A549 (cell line): ENCODE measurements around the gene C16orf89. TPM values are rescaled to one million over a fixed set of nuclear protein-coding genes. Genes with fewer than 3 reads are reported as not detected.

Source experiments
- ATAC-seq, 2 experiments: fragments of 200-7000 bp in 1 of 2; fragments of >200 bp in 1 of 2; cut with Nextera tagmentation in 1 of 2; cut with Tn5 transposase in 1 of 2; 3 replicates each; pipeline versions ENCODE4 v1.8.0 to v1.9.1; 2018 to 2020; ENCODE audit warnings: mild to moderate bottlenecking in 1 of 2, moderate library complexity in 1 of 2
- CTCF ChIA-PET: fragments of 300-600 bp; sonication (Branson Sonifier 250); formaldehyde crosslinking; extraction: SDS; loops from one replicate; lab custom pipeline; 2021; ENCODE audit warnings: antibody characterized with exemption, inconsistent platforms; lab: Yijun Ruan, JAX
- POLR2A ChIA-PET: fragments of 350-600 bp; formaldehyde crosslinking; extraction: SDS; loops from one replicate; lab custom pipeline; 2021; ENCODE audit warnings: antibody characterized with exemption, inconsistent platforms; lab: Yijun Ruan, JAX
- DNase-seq, 2 experiments: peaks; one replicate each; pipeline versions ENCODE4 v3.0.0 to v3.0.0-alpha.2; 2011 to 2016; ENCODE audit warnings: low read depth in 1 of 2, low spot score in 1 of 2
- FAIRE-seq: peaks from 2 replicates; lab custom pipeline; 2011; peaks lifted over from hg19 to GRCh38; lab: Jason Lieb, UNC
- H3K27ac ChIP-seq, 2 experiments: fragments of >200 bp; sonication (Bioruptor Twin); formaldehyde crosslinking; 3 replicates each; pipeline ENCODE4 v1.5.1; 2016 to 2017
- H3K4me1 ChIP-seq: fragments of >200 bp; sonication (Bioruptor Twin); formaldehyde crosslinking; 3 replicates; pipeline ENCODE4 v1.6.1; 2016
- H3K4me2 ChIP-seq: fragments of >200 bp; sonication (Bioruptor Twin); formaldehyde crosslinking; 3 replicates; pipeline ENCODE4 v1.6.1; 2016
- H3K4me3 ChIP-seq: fragments of >200 bp; sonication (Bioruptor Twin); formaldehyde crosslinking; 3 replicates; pipeline ENCODE4 v1.5.1; 2016
- H3K9me3 ChIP-seq: fragments of >200 bp; sonication (Bioruptor Twin); formaldehyde crosslinking; 3 replicates; pipeline ENCODE4 v1.6.1; 2016
- BCL3 ChIP-seq: fragments of >200 bp; sonication (Bioruptor Twin); formaldehyde crosslinking; IDR thresholded peaks from 3 replicates; pipeline ENCODE4 v1.6.1; 2016
- BHLHE40 ChIP-seq: IDR thresholded peaks from 2 replicates; pipeline ENCODE4 v1.6.1; 2012; ENCODE audit warnings: low read depth, low read length, inconsistent platforms
- CHD2 ChIP-seq: fragments of 150-350 bp; IDR thresholded peaks from 2 replicates; pipeline ENCODE4 v1.6.1; 2014; ENCODE audit warnings: low read length; ENCODE audit not compliant: partially characterized antibody
- CHD4 ChIP-seq: fragments of 200-600 bp; sonication (generic); IDR thresholded peaks from 2 replicates; pipeline ENCODE4 v1.6.1; 2016; ENCODE audit warnings: antibody characterized with exemption, mild to moderate bottlenecking, borderline replicate concordance
- EP300 ChIP-seq, 2 experiments: fragments of >200 bp; sonication (Bioruptor Twin); formaldehyde crosslinking; IDR thresholded peaks; 2 replicates in 1 of 2; 3 replicates in 1 of 2; pipeline ENCODE4 v1.6.1; 2016 to 2017
- ESRRA ChIP-seq: fragments of 150-350 bp; IDR thresholded peaks from 2 replicates; pipeline ENCODE4 v1.6.1; 2014; ENCODE audit warnings: mild to moderate bottlenecking, low read length, borderline replicate concordance
- FOSB ChIP-seq: fragments of 250-450 bp; sonication (Bioruptor Pico); IDR thresholded peaks from 2 replicates; pipeline ENCODE4 v1.5.0; 2020; ENCODE audit warnings: mild to moderate bottlenecking, moderate library complexity
- HDAC2 ChIP-seq: fragments of 200-600 bp; sonication (generic); IDR thresholded peaks from 2 replicates; pipeline ENCODE4 v1.6.1; 2016
- JUNB ChIP-seq: fragments of >200 bp; sonication (Bioruptor Twin); formaldehyde crosslinking; IDR thresholded peaks from 2 replicates; pipeline ENCODE4 v1.6.1; 2016
- KDM5A ChIP-seq: fragments of 200-600 bp; sonication (generic); IDR thresholded peaks from 2 replicates; pipeline ENCODE4 v1.6.1; 2016; ENCODE audit warnings: antibody characterized with exemption, mild to moderate bottlenecking
- NFE2L2 ChIP-seq: fragments of 150-350 bp; conservative IDR thresholded peaks from 2 replicates; pipeline ENCODE4 v1.6.1; 2014; ENCODE audit warnings: low read length
- NR3C1 ChIP-seq: fragments of >200 bp; sonication (Bioruptor Twin); formaldehyde crosslinking; IDR thresholded peaks from 3 replicates; pipeline ENCODE4 v1.6.1; 2017
- PHF8 ChIP-seq: fragments of 200-600 bp; sonication (generic); IDR thresholded peaks from 2 replicates; pipeline ENCODE4 v1.6.1; 2016; ENCODE audit warnings: low read depth, mild to moderate bottlenecking, antibody characterized with exemption, moderate library complexity, borderline replicate concordance
- RAD21 ChIP-seq, 2 experiments: fragments of >200 bp in 1 of 2; sonication (Bioruptor Twin) in 1 of 2; formaldehyde crosslinking in 1 of 2; IDR thresholded peaks in 1 of 2; conservative IDR thresholded peaks in 1 of 2; 2 replicates in 1 of 2; 3 replicates in 1 of 2; pipeline ENCODE4 v1.6.1; 2012 to 2018; ENCODE audit warnings: inconsistent platforms in 1 of 2
- REST ChIP-seq: fragments of 200-600 bp; sonication (generic); IDR thresholded peaks from 2 replicates; pipeline ENCODE4 v1.6.1; 2016; ENCODE audit warnings: antibody characterized with exemption, mild to moderate bottlenecking, moderate library complexity
- RNF2 ChIP-seq: fragments of 200-600 bp; sonication (generic); IDR thresholded peaks from 2 replicates; pipeline ENCODE4 v1.6.1; 2016; ENCODE audit warnings: low read depth, mild to moderate bottlenecking, antibody characterized with exemption, moderate library complexity, borderline replicate concordance
- SMC3 ChIP-seq: fragments of >200 bp; sonication (Bioruptor Twin); formaldehyde crosslinking; IDR thresholded peaks from 3 replicates; pipeline ENCODE4 v1.6.1; 2018; ENCODE audit warnings: inconsistent platforms
- TP53 ChIP-seq: fragments of 250-450 bp; sonication (Bioruptor Pico); IDR thresholded peaks from 2 replicates; pipeline ENCODE4 v1.5.0; 2021; ENCODE audit warnings: mild to moderate bottlenecking, moderate library complexity
- USF2 ChIP-seq: fragments of 450-650 bp; IDR thresholded peaks from 2 replicates; pipeline ENCODE4 v1.6.1; 2014; ENCODE audit warnings: antibody characterized with exemption
- ZNF302 ChIP-seq: fragments of 250-450 bp; sonication (Bioruptor Pico); IDR thresholded peaks from 2 replicates; pipeline ENCODE4 v1.9.0; 2021; ENCODE audit warnings: inconsistent platforms, mild to moderate bottlenecking, moderate library complexity
- ZSCAN20 ChIP-seq: fragments of 250-450 bp; sonication (Bioruptor Pico); IDR thresholded peaks from 2 replicates; pipeline ENCODE4 v1.8.0; 2022; ENCODE audit warnings: mild to moderate bottlenecking, moderate library complexity
- WGBS: methylation state at CpG from one replicate; pipeline ENCODE4 v1.1.6; 2017; ENCODE audit errors: missing lambda C conversion rate; 5-methylcytosine and 5-hydroxymethylcytosine counted together
- polyA plus RNA-seq, 4 experiments: library from polyadenylated mRNA; depleted of rRNA in 3 of 4; stranded (reverse); fragments of >200 nt; fragmentation: RNase III in 1 of 4; extraction: RNeasy Plus Mini Kit Qiagen cat#74134 plus additional on column Dnase treatment in 1 of 4; gene quantifications; 2 replicates in 3 of 4; 3 replicates in 1 of 4; pipeline ENCODE4 v1.2.3, GENCODE V29; 2011 to 2017

C16orf89 gene
- polyA plus RNA-seq, 2 of the 4 experiments (the other 2 are of a cell fraction) = not detected

GRCh38 chr16:5003828-5004227 lies 61.9 kb downstream of the C16orf89 start:
- ATAC-seq (no peak), DNase-seq (no peak), FAIRE-seq (no peak)
- 47% methylated on average over 7 of the region's 10 CpGs for WGBS
- TF ChIP-seq BCL3 = no peak
- Histone ChIP-seq H3K4me1 (no peaks in the 10 kb centered on the region), H3K27ac (no peak overlapping the region), H3K9me3 (no peaks in the 10 kb centered on the region), H3K4me3 (no peak overlapping the region), H3K4me2 (no peak overlapping the region)
- ChIA-PET POLR2A (no interaction called here), CTCF (interaction anchor here (1.3 to 1.7 kb wide), 3 partner anchors 21 to 48 kb away, joined by 3 to 4 read pairs (median 4); no protein-coding TSS in a partner anchor)

- DNase-seq (no peak), FAIRE-seq (no peak), ATAC-seq (0 out of 6 replicates have a peak, but pooled peaks of 1 of the 2 experiments have one; percentile 25)
- CTCF ChIA-PET = interaction anchor here (1.3 to 1.7 kb wide), 2 partner anchors 22 to 47 kb away, joined by 4 read pairs; no protein-coding TSS in a partner anchor
- POLR2A ChIA-PET = no interaction called here
- H3K4me1 ChIP-seq = no peaks in the 10 kb centered on the region
- WGBS = 43% methylated on average over 11 of the region's 12 CpGs
- no peak overlapping the region for H3K27ac ChIP-seq
- TF ChIP-seq ZNF302 (CRISPR knock-in tag) = no peak
- TF ChIP-seq USF2 = no peak
- no peak for TF ChIP-seq FOSB (CRISPR knock-in tag)
- H3K9me3 ChIP-seq = no peaks in the 10 kb centered on the region
- no peak overlapping the region for H3K4me3 ChIP-seq
- H3K4me2 ChIP-seq = no peak overlapping the region
Observed at GRCh38 chr16:5003211-5003610, 62.5 kb downstream of the C16orf89 start.

GRCh38 chr16:5002699-5003143 lies 63.0 kb downstream of the C16orf89 start:
- CTCF ChIA-PET = interaction anchor here (1.7 kb wide), 1 partner anchor 47 kb away, joined by 4 read pairs; no protein-coding TSS in a partner anchor
- 48% methylated on average over 3 of the region's 3 CpGs for WGBS
- FAIRE-seq = no peak
- POLR2A ChIA-PET = no interaction called here
- peak in 1 of 2 experiments; percentile 47; a peak in 1 of 6 replicates for ATAC-seq
- no peak for DNase-seq
- H3K9me3 ChIP-seq = no peaks in the 10 kb centered on the region
- no peak overlapping the region for H3K4me2 ChIP-seq
- TF ChIP-seq ZSCAN20 (CRISPR knock-in tag) (no peak), ZNF302 (CRISPR knock-in tag) (no peak), RAD21 (conservative IDR thresholded peaks at IDR 0.05 in 1 of 2, IDR thresholded peaks at IDR 0.05 in 1 of 2) (no peak), REST (no peak), CHD4 (no peak), EP300 (IDR thresholded peaks at IDR 0.05) (no peak), TP53 (CRISPR knock-in tag) (no peak), NR3C1 (no peak), BHLHE40 (no peak)
- H3K4me1 ChIP-seq = no peaks in the 10 kb centered on the region
- H3K4me3 ChIP-seq = no peak overlapping the region
- H3K27ac ChIP-seq = no peak overlapping the region

- no peak overlapping the region for H3K4me3 ChIP-seq
- no peaks in the 10 kb centered on the region for H3K9me3 ChIP-seq
- no peaks in the 10 kb centered on the region for H3K4me1 ChIP-seq
- H3K27ac ChIP-seq = no peak overlapping the region
- CTCF ChIA-PET = interaction anchor here (0.6 to 1.7 kb wide), 2 partner anchors 46 to 70 kb away, joined by 4 read pairs; partner anchors contain the start of gene ALG1
- ATAC-seq (no peak), FAIRE-seq (no peak), DNase-seq (no peak)
- 35% methylated on average over 6 of the region's 6 CpGs for WGBS
- H3K4me2 ChIP-seq = no peak overlapping the region
- POLR2A ChIA-PET = no interaction called here
- TF ChIP-seq JUNB (no peak), ESRRA (no peak), NFE2L2 (no peak), PHF8 (no peak), HDAC2 (no peak), RNF2 (no peak), KDM5A (no peak), SMC3 (no peak), CHD2 (no peak)
Observed at GRCh38 chr16:5001986-5002385, 63.8 kb downstream of the C16orf89 start.
